CD14-positive monocyte (primary cell): ENCODE measurements around the gene HLA-DRB1. TPM values are rescaled to one million over a fixed set of nuclear protein-coding genes. Genes with fewer than 3 reads are reported as not detected.

ENCODE experiments used
- DNase-seq, 3 donors: peaks; one replicate each; pipeline ENCODE4 v3.0.0-alpha.2; 2011 to 2022
- H2AFZ ChIP-seq: 2 replicates; pipeline ENCODE4 v1.6.0; 2012; ENCODE audit warnings: mild to moderate bottlenecking, low read depth, low read length, inconsistent platforms; ENCODE audit not compliant: insufficient read depth, poor library complexity, severe bottlenecking
- H3K27ac ChIP-seq, 2 donors: 1 replicate in 1 of 2; 2 replicates in 1 of 2; pipeline ENCODE4 v1.5.1; 2012 to 2013; ENCODE audit warnings: low read length in 2 of 2, control low read depth in 1 of 2, inconsistent platforms in 1 of 2, low read depth in 1 of 2, mild to moderate bottlenecking in 1 of 2
- H3K27me3 ChIP-seq, 2 donors: one replicate each; pipeline versions ENCODE4 v1.6.0 to v1.6.1; 2011 to 2013; ENCODE audit warnings: low read length in 2 of 2; ENCODE audit not compliant: control insufficient read depth in 2 of 2, insufficient read depth in 2 of 2
- H3K36me3 ChIP-seq, 2 donors: replicated peaks in 1 of 2; 1 replicate in 1 of 2; 2 replicates in 1 of 2; pipeline versions ENCODE4 v1.5.1 to v1.6.1; 2012 to 2013; ENCODE audit warnings: low read length in 2 of 2, control low read depth in 1 of 2, inconsistent platforms in 1 of 2, mild to moderate bottlenecking in 1 of 2; ENCODE audit not compliant: insufficient read depth in 2 of 2, control insufficient read depth in 1 of 2
- H3K4me1 ChIP-seq, 2 donors: 1 replicate in 1 of 2; 2 replicates in 1 of 2; pipeline versions ENCODE4 v1.5.1 to v1.6.1; 2012 to 2013; ENCODE audit warnings: low read length in 2 of 2, control low read depth in 1 of 2, inconsistent platforms in 1 of 2, mild to moderate bottlenecking in 1 of 2, moderate library complexity in 1 of 2; ENCODE audit not compliant: insufficient read depth in 2 of 2, control insufficient read depth in 1 of 2
- H3K4me2 ChIP-seq: replicated peaks from 2 replicates; pipeline ENCODE3; 2012; ENCODE audit warnings: low read length, moderate library complexity, mild to moderate bottlenecking; ENCODE audit not compliant: poor library complexity, severe bottlenecking; ENCODE audit errors: extremely low read depth
- H3K4me3 ChIP-seq, 3 experiments: fragments of 200-600 bp in 1 of 3; sonication (generic) in 1 of 3; replicated peaks in 1 of 3; 1 replicate in 2 of 3; 2 replicates in 1 of 3; pipeline ENCODE4 v1.5.1; 2011 to 2013; ENCODE audit warnings: low read length in 3 of 3, mild to moderate bottlenecking in 3 of 3, control low read depth in 2 of 3, low read depth in 2 of 3, inconsistent platforms in 1 of 3, moderate library complexity in 1 of 3
- H3K79me2 ChIP-seq: 2 replicates; pipeline ENCODE4 v1.6.0; 2012; ENCODE audit warnings: mild to moderate bottlenecking, control low read depth, inconsistent platforms, low read length, moderate library complexity; ENCODE audit not compliant: insufficient read depth
- H3K9ac ChIP-seq: 2 replicates; pipeline ENCODE4 v1.6.0; 2017; ENCODE audit warnings: low read length, mild to moderate bottlenecking; ENCODE audit not compliant: insufficient read depth, poor library complexity, severe bottlenecking
- H3K9me3 ChIP-seq, 2 donors: replicated peaks in 1 of 2; 1 replicate in 1 of 2; 2 replicates in 1 of 2; pipeline versions ENCODE4 v1.5.1 to v1.6.1; 2012 to 2013; ENCODE audit warnings: low read length in 2 of 2, control low read depth in 1 of 2; ENCODE audit not compliant: control insufficient read depth in 1 of 2, insufficient read depth in 1 of 2
- H4K20me1 ChIP-seq: 2 replicates; pipeline ENCODE4 v1.6.0; 2012; ENCODE audit warnings: mild to moderate bottlenecking, low read length, control low read depth, moderate library complexity; ENCODE audit not compliant: insufficient read depth
- H3K27ac Mint-ChIP-seq, 7 donors: one replicate each; pipeline ENCODE4 v1.8.0; 2020; ENCODE audit warnings: mild to moderate bottlenecking in 7 of 7, mixed read lengths in 7 of 7, moderate library complexity in 6 of 7, inconsistent platforms in 2 of 7
- H3K27me3 Mint-ChIP-seq, 3 donors: one replicate each; pipeline ENCODE4 v1.8.0; 2021 to 2022; ENCODE audit warnings: low read depth in 3 of 3, mild to moderate bottlenecking in 3 of 3, mixed read lengths in 3 of 3, moderate library complexity in 3 of 3, inconsistent platforms in 1 of 3
- H3K36me3 Mint-ChIP-seq, 2 donors: one replicate each; pipeline ENCODE4 v1.8.0; 2020; ENCODE audit warnings: mixed read lengths in 2 of 2, inconsistent platforms in 1 of 2, mild to moderate bottlenecking in 1 of 2
- H3K4me1 Mint-ChIP-seq: one replicate; pipeline ENCODE4 v1.8.0; 2020; ENCODE audit warnings: mild to moderate bottlenecking, mixed read lengths
- H3K4me3 Mint-ChIP-seq, 2 donors: one replicate each; pipeline ENCODE4 v1.8.0; 2020; ENCODE audit warnings: mild to moderate bottlenecking in 2 of 2, mixed read lengths in 2 of 2, moderate library complexity in 1 of 2
- H3K9me3 Mint-ChIP-seq, 7 donors: one replicate each; pipeline ENCODE4 v1.8.0; 2020 to 2022; ENCODE audit warnings: mixed read lengths in 7 of 7, mild to moderate bottlenecking in 6 of 7, moderate library complexity in 6 of 7, inconsistent platforms in 2 of 7
- WGBS: methylation state at CpG from one replicate; pipeline ENCODE4 v1.1.5; 2013; ENCODE audit warnings: missing lambda C conversion rate; ENCODE audit not compliant: insufficient coverage; 5-methylcytosine and 5-hydroxymethylcytosine counted together
- intact Hi-C, 2 donors: fragments of 100-400 bp; cut with micrococcal nuclease; formaldehyde crosslinking; loops; one replicate each; pipeline versions ENCODE4 v1.15.0 to v1.15.1; 2023
- polyA plus RNA-seq, 3 donors: library from polyadenylated mRNA; depleted of rRNA in 1 of 3; unstranded in 2 of 3; stranded (reverse) in 1 of 3; fragments of 300-500 nt in 2 of 3; fragments of >200 nt in 1 of 3; fragmentation: Illumina TruSeq in 2 of 3; gene quantifications; 1 replicate in 2 of 3; 2 replicates in 1 of 3; pipeline ENCODE4 v1.2.3, GENCODE V29; 2012 to 2021
- TF ChIP-seq, protein P1 (sequence below): fragments of 200-600 bp; IDR thresholded peaks from one replicate; pipeline ENCODE4 v1.8.0; 2022; ENCODE audit warnings: antibody characterized with exemption, mild to moderate bottlenecking

HLA-DRB1 gene
- polyA plus RNA-seq, 3 donors: 928 to 2,792 (median 2,645) TPM

DNA sequence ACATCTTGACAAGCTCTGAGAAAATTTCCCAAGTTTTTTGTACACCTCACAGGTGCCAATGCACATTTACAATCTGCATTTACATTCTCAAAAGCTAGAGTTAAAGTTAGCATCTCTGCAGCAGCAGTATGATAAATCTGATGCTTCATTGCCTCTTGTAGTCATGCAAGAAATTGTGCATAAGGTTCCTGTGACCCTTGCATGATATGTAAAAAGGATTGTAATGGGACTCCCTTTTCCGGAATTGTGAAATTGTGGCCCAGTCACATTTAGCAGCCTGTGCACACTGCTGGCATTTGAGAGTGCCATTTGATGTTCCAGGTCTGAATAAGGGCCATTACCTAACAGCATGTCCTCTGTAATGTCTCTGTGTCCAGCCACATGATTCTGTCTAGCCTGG lies 24.1 kb downstream of the HLA-DRB1 start:
- TF ChIP-seq, protein P1, sequence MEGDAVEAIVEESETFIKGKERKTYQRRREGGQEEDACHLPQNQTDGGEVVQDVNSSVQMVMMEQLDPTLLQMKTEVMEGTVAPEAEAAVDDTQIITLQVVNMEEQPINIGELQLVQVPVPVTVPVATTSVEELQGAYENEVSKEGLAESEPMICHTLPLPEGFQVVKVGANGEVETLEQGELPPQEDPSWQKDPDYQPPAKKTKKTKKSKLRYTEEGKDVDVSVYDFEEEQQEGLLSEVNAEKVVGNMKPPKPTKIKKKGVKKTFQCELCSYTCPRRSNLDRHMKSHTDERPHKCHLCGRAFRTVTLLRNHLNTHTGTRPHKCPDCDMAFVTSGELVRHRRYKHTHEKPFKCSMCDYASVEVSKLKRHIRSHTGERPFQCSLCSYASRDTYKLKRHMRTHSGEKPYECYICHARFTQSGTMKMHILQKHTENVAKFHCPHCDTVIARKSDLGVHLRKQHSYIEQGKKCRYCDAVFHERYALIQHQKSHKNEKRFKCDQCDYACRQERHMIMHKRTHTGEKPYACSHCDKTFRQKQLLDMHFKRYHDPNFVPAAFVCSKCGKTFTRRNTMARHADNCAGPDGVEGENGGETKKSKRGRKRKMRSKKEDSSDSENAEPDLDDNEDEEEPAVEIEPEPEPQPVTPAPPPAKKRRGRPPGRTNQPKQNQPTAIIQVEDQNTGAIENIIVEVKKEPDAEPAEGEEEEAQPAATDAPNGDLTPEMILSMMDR: no peak
- intact Hi-C loops: no loop called here
- no peaks in the 10 kb centered on the region for H3K4me1 ChIP-seq
- H3K27ac Mint-ChIP-seq: no peak overlapping the region
- no peak overlapping the region for H2AFZ ChIP-seq
- H3K27ac ChIP-seq: no peak overlapping the region
- H3K4me3 Mint-ChIP-seq: no peak overlapping the region
- WGBS: no CpG with 5 or more reads among the region's 1 CpG
- no peaks in the 10 kb centered on the region for H3K27me3 Mint-ChIP-seq
- no peak overlapping the region for H3K4me3 ChIP-seq
- no peak overlapping the region for H3K9ac ChIP-seq
- no peak overlapping the region for H3K4me2 ChIP-seq
- H4K20me1 ChIP-seq: no peaks in the 10 kb centered on the region
- no peaks in the 10 kb centered on the region for H3K36me3 ChIP-seq
- no peak for DNase-seq
- peaks cover 0 to 5% (median 0%) of the 10 kb centered on the region in 7 donors for H3K9me3 Mint-ChIP-seq
- H3K36me3 Mint-ChIP-seq: no peaks in the 10 kb centered on the region
- H3K27me3 ChIP-seq: no peaks in the 10 kb centered on the region
- H3K9me3 ChIP-seq: no peaks in the 10 kb centered on the region
- peaks cover 3% of the 10 kb centered on the region for H3K4me1 Mint-ChIP-seq
- H3K79me2 ChIP-seq: no peaks in the 10 kb centered on the region

DNA sequence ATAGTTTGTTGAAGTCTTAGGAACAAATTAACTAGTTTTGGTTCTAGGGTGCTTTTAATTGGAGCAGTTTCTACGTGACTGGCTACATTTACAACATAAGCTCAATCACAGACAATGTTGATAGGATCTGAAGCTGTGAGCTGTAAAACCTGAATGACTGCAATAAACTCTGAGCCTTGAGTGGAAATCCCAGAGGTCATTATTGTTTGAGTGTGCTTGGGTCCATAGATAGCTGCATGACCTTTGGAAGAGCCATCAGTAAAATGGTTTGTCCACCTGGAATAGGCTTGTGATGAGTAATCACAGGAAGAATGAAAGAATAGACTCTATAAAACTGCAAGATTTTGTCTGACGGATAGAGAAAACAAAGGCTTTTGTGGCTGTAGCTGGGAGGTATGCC lies 26.7 kb downstream of the HLA-DRB1 start:
- Mint-ChIP-seq H3K27ac (no peak overlapping the region), H3K36me3 (peaks cover 2 to 10% of the 10 kb centered on the region in 2 donors), H3K4me3 (no peak overlapping the region), H3K9me3 (peaks cover 0 to 5% (median 0%) of the 10 kb centered on the region in 7 donors), H3K27me3 (peaks cover 0 to 2% (median 0%) of the 10 kb centered on the region in 3 donors), H3K4me1 (peaks cover 8% of the 10 kb centered on the region)
- TF ChIP-seq, protein P1: no peak
- no CpG with 5 or more reads among the region's 2 CpGs for WGBS
- no peaks in the 10 kb centered on the region for H3K36me3 ChIP-seq
- intact Hi-C loops: no loop called here
- H3K9ac ChIP-seq: no peak overlapping the region
- no peak overlapping the region for H2AFZ ChIP-seq
- H4K20me1 ChIP-seq: no peaks in the 10 kb centered on the region
- no peaks in the 10 kb centered on the region for H3K9me3 ChIP-seq
- no peak overlapping the region for H3K4me3 ChIP-seq
- H3K27me3 ChIP-seq: no peaks in the 10 kb centered on the region
- H3K27ac ChIP-seq: no peak overlapping the region
- no peak for DNase-seq
- no peak overlapping the region for H3K4me2 ChIP-seq
- peaks cover 4% of the 10 kb centered on the region for H3K79me2 ChIP-seq
- H3K4me1 ChIP-seq: no peaks in the 10 kb centered on the region
